Activated T-helper 1 cell treated with Interleukin-2 at 50 U/mL for 16 hours (primary cell): Measurements from ENCODE around the gene MYO18B.

Experiments
- DNase-seq: peaks from one replicate; pipeline ENCODE4 v3.0.0-alpha.2; 2020; ENCODE audit warnings: low read depth

Gene MYO18B

DNA sequence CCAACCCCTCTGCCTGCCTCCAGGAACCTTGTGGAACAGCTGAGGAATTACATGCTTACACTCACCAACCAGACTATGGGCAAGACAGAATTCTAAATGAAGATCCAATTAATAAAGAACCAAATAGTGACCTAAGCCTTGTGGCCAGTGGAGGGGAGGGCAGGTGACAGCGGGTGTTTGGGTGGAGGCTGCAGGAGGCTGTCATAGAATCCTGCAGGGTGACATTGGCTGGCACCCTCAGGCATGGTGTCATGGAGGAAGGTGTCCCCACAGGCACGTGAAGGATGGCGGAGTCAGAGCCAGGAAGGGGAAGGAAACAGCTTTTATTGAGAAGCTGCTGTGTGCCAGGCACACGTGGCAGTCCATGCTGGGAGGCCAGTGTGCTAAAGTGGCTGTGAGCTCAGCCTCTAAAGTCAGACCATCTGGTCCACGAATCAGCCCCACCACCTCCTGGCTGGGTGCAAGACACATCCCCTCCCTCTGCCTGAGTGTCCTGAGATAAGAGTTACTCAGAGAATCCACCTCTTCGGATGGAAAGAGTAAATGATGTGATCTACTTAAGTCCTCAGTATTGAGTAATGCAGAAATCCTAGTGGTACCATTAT lies 8.7 kb downstream of the MYO18B start:
- no peak for DNase-seq

- DNase-seq: no peak
Measured at GRCh38 chr22:25751174-25751581, 9.2 kb downstream of the MYO18B start.

GRCh38 chr22:25752615-25753214 lies 10.7 kb downstream of the MYO18B start:
- DNase-seq: no peak

DNA sequence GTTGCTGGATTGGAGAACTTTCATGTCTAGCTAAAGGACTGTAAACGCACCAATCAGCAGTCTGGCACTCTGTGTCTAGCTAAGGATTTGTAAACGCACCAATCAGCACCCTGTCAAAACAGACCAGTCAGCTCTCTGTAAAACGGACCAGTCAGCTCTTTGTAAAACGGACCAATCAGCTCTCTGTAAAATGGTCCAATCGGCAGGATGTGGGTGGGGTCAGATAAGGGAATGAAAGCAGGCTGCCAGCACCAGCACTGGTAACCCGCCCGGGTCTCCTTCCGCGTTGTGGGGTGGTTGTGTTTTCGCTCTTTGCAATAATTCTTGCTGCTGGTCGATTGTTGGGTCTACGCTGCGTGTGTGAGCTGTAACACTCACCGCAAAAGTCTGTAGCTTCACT lies 11.3 kb downstream of the MYO18B start:
- DNase-seq: no peak

DNA sequence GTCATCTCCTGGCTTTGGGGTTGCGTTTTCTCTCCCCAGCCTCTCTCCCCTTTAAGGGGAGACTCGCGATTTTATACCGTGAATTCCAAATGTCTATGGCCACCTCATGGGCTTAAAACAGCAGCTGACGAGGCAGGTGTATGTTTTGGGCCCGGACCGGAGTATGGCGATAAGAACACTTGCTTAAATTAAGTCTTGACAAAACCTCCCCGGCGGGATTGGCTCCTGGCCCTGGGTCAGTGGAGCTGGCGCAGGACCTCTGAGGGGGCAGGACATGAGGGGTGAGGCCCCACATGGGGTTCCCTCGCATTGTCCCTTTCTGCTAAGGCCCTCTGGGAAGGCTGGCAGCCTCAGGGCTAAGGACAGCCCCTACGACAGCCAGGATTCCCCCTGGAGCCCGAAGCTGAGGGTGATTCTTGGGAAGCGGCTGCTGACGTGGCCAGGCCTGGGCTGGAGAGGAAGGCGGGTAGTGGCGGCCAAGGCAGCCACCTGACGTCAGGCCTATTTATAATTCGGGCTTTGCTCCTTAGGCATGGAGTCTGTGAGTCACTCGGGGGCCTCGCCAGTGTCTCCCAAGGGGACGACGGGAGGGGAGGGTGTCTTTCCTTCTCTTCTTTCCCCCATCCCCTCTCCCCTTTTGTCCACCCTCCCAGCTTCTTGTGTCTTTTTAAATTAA lies 12.7 kb downstream of the MYO18B start:
- no peak for DNase-seq

- no peak for DNase-seq
Measured at GRCh38 chr22:25757686-25758085, 15.7 kb downstream of the MYO18B start.

DNA sequence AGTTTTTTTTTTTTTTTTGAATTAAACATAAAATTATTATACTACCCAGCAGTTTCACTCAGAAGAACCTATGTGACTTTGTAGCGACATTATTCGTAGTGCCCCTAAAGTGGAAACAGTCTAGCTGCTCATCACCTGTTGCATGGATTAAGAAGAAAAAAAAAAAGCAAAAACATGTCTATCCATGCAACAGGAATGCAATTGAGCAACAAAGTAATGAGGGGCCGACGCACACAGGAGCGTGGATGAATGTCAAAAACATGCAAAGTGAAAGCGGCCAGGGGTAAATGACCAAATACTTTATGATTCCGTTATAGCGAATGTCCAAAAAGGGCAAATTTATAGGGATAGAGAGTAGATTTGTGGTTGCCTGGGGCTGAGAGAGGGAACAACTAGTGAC lies 16.3 kb downstream of the MYO18B start:
- DNase-seq: no peak

GRCh38 chr22:25759825-25760231 lies 17.8 kb downstream of the MYO18B start:
- no peak for DNase-seq

DNA sequence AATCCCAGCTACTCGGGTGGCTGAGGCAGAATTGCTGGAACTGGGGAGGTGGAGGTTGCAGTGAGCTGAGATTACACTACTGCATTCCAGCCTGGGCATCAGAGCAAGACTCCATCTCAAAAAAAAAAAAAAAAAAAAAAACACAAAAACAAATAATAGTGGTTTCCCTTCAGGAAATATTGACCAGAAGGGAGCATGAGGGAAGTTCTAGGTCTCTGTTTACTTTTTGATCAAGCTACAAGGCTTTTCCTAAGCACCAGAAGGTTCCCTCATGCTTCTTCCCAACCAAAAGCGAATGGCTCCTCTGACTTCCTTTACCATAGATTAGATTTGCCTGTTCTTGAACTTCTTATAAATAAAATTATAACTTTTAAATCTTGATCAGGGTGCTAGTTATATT lies 18.3 kb downstream of the MYO18B start:
- DNase-seq: no peak

- no peak for DNase-seq
Measured at GRCh38 chr22:25760848-25761595, 19.0 kb downstream of the MYO18B start.

DNA sequence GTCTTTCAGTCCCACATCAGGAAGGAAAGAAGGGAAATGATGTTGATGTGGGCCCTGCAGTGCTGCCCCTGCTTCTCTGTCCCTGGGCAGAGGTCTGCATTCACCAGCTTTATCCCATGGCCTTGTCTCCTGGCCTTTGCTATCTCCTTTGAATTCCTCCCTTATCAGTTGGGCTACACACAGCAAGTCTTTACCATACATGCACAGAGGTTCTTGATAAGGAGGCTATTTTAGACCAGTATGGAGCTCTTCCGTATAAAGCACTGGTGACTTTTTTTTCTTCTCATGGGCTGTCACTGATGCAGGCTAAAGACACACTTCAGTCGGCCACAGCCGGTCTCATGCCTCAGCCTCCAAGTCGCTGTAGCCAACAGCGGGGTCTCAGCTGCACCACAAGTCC lies 20.2 kb downstream of the MYO18B start:
- DNase-seq: no peak

DNA sequence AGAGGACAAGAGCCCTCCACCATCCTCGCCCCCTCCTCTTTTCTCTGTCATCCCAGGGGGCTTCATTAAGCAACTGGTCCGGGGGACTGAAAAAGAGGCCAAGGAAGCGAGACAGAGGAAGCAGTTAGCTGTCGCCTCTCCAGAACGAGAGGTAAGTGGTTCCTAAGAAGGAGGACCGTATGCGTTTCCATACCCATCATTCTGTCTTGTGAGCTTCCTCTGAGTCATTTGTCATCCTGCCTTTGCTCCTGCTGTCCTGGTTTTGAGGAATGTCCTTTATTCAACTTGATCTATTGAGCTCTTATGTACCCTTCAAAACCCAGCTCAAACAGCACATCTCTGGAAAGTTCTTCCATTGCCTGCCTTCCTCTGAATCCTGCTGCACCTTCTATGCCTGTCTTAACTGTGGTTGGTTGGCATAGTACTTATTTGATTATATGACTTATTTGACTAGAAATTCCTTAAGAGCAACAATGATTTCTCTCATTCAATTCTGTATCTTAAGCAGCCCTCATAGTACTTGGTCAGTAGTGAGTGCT lies 21.3 kb downstream of the MYO18B start:
- no peak for DNase-seq

DNA sequence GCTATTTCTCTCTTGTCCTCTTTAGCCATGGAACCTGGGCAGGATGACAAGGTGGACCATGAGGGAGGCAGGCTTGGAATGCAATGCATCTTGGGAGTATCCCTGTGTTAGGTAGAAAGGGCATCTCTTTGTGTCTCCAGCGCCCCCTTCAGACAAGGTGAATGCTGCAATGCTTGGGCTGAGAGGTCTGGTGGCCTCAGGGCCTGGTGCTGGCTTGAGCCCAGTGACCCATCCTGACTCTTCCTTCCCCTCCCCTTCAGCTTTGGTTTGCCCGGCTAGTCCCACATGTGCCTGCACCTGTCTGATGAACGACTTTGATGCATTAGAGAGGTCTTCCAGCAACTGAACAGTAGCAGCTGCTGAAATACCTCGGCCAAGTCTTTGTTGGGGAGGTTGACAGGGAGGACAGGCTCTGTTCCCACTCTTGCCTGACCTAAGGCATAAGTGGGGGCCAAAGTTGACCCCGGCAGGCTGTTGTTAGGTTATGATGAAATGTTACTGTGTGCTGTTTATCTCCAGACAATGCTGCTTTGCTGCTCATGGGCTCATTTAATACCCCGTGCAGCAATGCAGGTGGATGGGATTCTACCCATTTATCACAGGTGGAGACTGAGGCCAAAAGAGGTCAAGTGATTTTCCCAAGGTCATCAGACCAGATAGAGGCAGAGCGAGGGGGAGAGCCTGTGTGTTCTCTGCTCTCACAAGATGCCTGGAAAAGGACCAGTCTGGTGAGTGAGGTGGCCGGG lies 22.5 kb downstream of the MYO18B start:
- DNase-seq: no peak

DNA sequence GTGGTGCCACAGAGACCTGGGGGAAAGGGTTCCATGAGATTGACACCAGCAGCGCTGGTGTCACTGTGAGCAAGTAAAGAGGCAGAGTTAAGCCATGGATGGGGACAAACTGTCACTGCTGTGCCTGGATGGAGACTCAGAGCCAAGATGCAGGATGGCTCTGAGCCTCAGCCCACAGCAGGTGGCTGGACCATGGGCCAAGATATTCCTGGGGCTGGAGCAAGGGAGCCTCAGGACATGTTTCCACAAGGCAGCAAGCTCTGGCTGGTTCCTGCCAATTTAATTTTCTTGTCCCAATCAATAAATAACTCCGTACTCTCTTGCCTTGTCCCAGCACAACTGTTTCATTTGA lies 23.0 kb downstream of the MYO18B start:
- DNase-seq: no peak

- no peak for DNase-seq
Measured at GRCh38 chr22:25765801-25766200, 23.8 kb downstream of the MYO18B start.

DNA sequence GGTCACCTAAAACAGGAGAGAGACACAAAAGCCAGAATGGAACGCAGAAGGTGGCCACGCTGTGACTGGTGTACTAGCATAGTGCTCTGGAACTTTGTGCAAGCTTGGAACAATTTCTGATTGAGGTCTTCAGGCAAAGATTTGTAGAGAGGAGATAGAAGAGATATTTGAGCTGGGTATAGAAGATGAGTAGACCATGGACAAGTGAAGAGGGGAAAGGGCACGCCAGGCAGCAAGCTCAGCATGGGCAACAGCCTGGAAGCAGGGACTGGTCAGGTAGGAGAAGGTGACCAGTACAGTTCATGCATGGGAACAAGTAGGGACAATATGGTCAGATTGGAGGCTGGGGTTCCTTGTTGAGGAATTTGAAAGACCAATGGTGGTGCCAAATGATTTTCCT lies 24.4 kb downstream of the MYO18B start:
- DNase-seq: no peak

- DNase-seq: no peak
Measured at GRCh38 chr22:25770333-25770732, 28.3 kb downstream of the MYO18B start.

DNA sequence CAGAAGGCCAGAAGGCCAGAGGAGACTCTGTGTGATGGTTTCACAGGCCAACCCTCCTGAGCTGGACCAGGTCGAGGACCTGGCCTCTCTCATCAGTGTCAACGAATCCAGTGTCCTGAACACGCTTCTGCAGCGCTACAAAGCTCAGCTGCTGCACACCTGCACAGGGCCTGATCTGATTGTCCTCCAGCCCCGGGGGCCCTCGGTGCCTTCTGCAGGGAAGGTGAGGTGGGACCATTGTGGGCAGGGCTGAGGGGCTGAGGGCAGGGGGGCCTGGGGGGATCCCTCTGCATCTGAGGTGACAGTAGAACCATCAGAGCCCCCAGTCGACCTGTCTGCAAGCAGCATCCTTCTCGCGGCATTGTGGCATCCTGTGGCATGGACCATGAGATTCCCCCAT lies 30.3 kb downstream of the MYO18B start:
- DNase-seq: no peak

DNA sequence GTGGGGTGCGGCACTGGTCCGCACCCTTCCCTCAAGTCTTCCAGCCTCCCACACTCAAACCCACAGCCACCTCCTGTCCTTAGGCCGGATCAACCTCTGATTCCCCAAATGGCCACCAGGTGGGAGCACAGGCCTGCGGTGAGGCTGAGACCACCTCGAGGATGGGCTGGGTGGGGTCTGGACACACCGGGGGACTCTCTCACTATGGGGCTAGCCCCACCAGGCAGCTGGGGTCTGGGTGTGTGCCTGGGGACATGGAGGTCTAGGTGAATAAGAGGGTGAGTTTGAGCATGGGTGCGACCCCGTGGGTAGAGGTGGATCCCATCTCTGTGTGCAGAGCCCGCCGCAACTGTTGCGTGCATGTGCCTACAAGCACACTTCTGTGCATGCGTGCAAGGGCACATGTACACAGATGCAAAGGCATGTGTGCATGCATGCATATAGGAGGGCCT lies 32.6 kb downstream of the MYO18B start:
- DNase-seq: no peak

DNA sequence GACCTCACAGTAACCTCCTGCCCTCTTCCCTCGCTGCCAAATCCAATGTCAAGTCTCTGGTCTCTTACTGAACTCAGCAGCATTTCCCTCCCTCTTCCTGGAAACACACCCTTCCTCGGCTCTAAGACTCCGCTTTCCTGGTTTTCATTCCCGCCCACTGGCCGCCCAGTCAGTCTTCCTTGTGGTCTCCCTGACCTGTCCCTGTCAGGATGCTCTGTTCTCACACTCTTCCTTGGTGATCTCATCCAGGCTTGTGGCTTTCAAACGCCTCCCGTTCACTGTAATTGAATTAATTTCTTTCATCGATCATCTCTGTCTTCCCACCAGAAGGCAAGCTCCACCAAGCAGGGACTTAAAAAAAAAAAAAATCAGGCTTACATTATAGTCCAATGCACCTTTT lies 33.5 kb downstream of the MYO18B start:
- DNase-seq: no peak

DNA sequence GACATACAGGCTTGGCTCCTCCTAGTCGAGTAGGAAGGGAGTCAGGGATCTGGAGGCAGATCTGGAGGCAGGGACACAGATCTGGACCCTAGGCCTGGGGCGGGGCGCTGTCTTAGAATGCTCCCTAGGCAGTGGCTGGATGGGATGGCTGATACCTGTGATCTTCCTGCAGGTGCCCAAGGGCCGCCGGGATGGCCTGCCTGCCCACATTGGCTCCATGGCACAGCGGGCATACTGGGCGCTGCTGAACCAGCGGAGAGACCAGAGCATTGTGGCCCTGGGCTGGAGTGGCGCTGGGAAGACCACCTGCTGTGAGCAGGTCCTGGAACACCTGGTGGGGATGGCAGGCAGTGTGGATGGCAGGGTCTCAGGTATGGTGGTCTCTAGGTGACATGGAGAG lies 35.4 kb downstream of the MYO18B start:
- no peak for DNase-seq

- no peak for DNase-seq
Measured at GRCh38 chr22:25777870-25778269, 35.9 kb downstream of the MYO18B start.
